Stromal cell of bone marrow (primary cell): ENCODE results near the gene GNB4.

Experiments
- DNase-seq: peaks from one replicate; pipeline ENCODE4 v3.0.0-alpha.2; 2012; ENCODE audit warnings: low read depth

The GNB4 gene

GRCh38 chr3:179348325-179349013 lies 102.8 kb downstream of the GNB4 start:
- DNase-seq = no peak

GRCh38 chr3:179347345-179348194 lies 103.7 kb downstream of the GNB4 start, which contains the start of gene MFN1:
TSS of gene MFN1 (plus strand) at chr3:179347709. CDS start at chr3:179348852, 1,143 bp downstream.
- peak; percentile 95 for DNase-seq
